HCT116 (cell line): Measurements from ENCODE around the gene AUTS2. TPM values are rescaled to one million over a fixed set of nuclear protein-coding genes. Genes with fewer than 3 reads are reported as not detected.

Experiments
- ATAC-seq: fragments of 200-7000 bp; cut with Tn5 transposase; 2 replicates; pipeline ENCODE4 v1.9.1; 2020; ENCODE audit warnings: mild to moderate bottlenecking, moderate library complexity
- BruUV-seq: library from RNA; stranded (reverse); fragments of 400-500 nt; replicated peaks from 2 replicates; lab custom pipeline; 2021; lab: Mats Ljungman, UMichigan
- CTCF ChIA-PET: fragments of 300-600 bp; sonication (Branson Sonifier 250); formaldehyde crosslinking; loops from one replicate; lab custom pipeline; 2021; ENCODE audit warnings: antibody characterized with exemption; lab: Charles Lee
- POLR2A ChIA-PET: fragments of 300-600, 350-600 bp; sonication (Branson Sonifier 250); formaldehyde crosslinking; loops from one replicate; lab custom pipeline; 2021; ENCODE audit warnings: antibody characterized with exemption; lab: Charles Lee
- RAD21 ChIA-PET, 2 experiments: fragments of 300-600 bp; sonication (Branson Sonifier 250); formaldehyde crosslinking; loops; one replicate each; lab custom pipeline; 2023; ENCODE audit warnings: low total read pairs in 2 of 2; ENCODE audit not compliant: uncharacterized antibody in 2 of 2, unreplicated experiment in 2 of 2, low non-redundant PET in 1 of 2; lab: Charles Lee
- DNase-seq: peaks from one replicate; pipeline ENCODE4 v3.0.0-alpha.2; 2010; ENCODE audit warnings: low read depth, low spot score
- H2AFZ ChIP-seq: fragments of 200-600 bp; shearing (Covaris generic), sonication (generic); 2 replicates; pipeline ENCODE4 v1.6.1; 2017; ENCODE audit warnings: low read depth, mixed run types, mixed read lengths, antibody characterized with exemption, low read length; ENCODE audit not compliant: poor library complexity, severe bottlenecking
- H3K27ac ChIP-seq: 2 replicates; pipeline ENCODE4 v1.5.1; 2012; ENCODE audit warnings: low read depth, low read length
- H3K27me3 ChIP-seq: fragments of 200-600 bp; sonication (generic); 2 replicates; pipeline ENCODE4 v1.6.1; 2016; ENCODE audit warnings: mixed run types, low read length, mixed read lengths; ENCODE audit not compliant: insufficient read depth
- H3K36me3 ChIP-seq, 2 experiments: fragments of 200-500 bp in 1 of 2; fragments of 200-600 bp in 1 of 2; sonication (Bioruptor generic) in 1 of 2; sonication (generic) in 1 of 2; 2 replicates each; pipeline versions ENCODE4 v1.5.1 to v1.6.1; 2014 to 2016; ENCODE audit warnings: low read length in 2 of 2, inconsistent platforms in 1 of 2, mixed read lengths in 1 of 2, mixed run types in 1 of 2; ENCODE audit not compliant: insufficient read depth in 2 of 2, control insufficient read depth in 1 of 2
- H3K4me1 ChIP-seq, 2 experiments: fragments of 200-600 bp in 1 of 2; sonication (generic) in 1 of 2; 2 replicates each; pipeline versions ENCODE4 v1.5.1 to v1.6.1; 2012 to 2017; ENCODE audit warnings: low read length in 2 of 2, inconsistent platforms in 1 of 2, mild to moderate bottlenecking in 1 of 2, mixed read lengths in 1 of 2, mixed run types in 1 of 2, moderate library complexity in 1 of 2; ENCODE audit not compliant: insufficient read depth in 2 of 2, control insufficient read depth in 1 of 2
- H3K4me2 ChIP-seq: fragments of 200-600 bp; sonication (generic); 2 replicates; pipeline ENCODE4 v1.6.1; 2017; ENCODE audit warnings: mixed run types, low read length, mixed read lengths
- H3K4me3 ChIP-seq, 2 experiments: fragments of 200-600 bp in 1 of 2; sonication (generic) in 1 of 2; replicated peaks in 1 of 2; 2 replicates each; pipeline ENCODE4 v1.5.1; 2011 to 2016; ENCODE audit warnings: low read length in 2 of 2, control low read depth in 1 of 2, low read depth in 1 of 2, mild to moderate bottlenecking in 1 of 2, mixed read lengths in 1 of 2, mixed run types in 1 of 2
- H3K79me2 ChIP-seq: fragments of 200-600 bp; sonication (generic); 2 replicates; pipeline ENCODE4 v1.6.1; 2017; ENCODE audit warnings: mild to moderate bottlenecking, mixed run types, low read length, moderate library complexity, mixed read lengths; ENCODE audit not compliant: insufficient read depth
- H3K9ac ChIP-seq: fragments of 200-600 bp; sonication (generic); 2 replicates; pipeline ENCODE4 v1.6.1; 2016; ENCODE audit warnings: low read length, mixed read lengths
- H3K9me2 ChIP-seq: fragments of 200-600 bp; sonication (generic), shearing (Covaris generic); 2 replicates; pipeline ENCODE4 v1.6.1; 2017; ENCODE audit warnings: mixed run types, mild to moderate bottlenecking, moderate library complexity; ENCODE audit not compliant: insufficient read depth
- H3K9me3 ChIP-seq, 2 experiments: fragments of 200-500 bp in 1 of 2; fragments of 200-600 bp in 1 of 2; sonication (Bioruptor generic) in 1 of 2; sonication (generic) in 1 of 2; 2 replicates each; pipeline ENCODE4 v1.6.1; 2014 to 2017; ENCODE audit warnings: low read length in 2 of 2, mixed read lengths in 2 of 2, inconsistent platforms in 1 of 2, low read depth in 1 of 2, mild to moderate bottlenecking in 1 of 2, mixed run types in 1 of 2, moderate library complexity in 1 of 2; ENCODE audit not compliant: control insufficient read depth in 1 of 2, insufficient read depth in 1 of 2
- H4K20me1 ChIP-seq: fragments of 200-600 bp; sonication (generic), shearing (Covaris generic); 2 replicates; pipeline ENCODE4 v1.6.1; 2017; ENCODE audit warnings: mixed run types, mild to moderate bottlenecking, moderate library complexity; ENCODE audit not compliant: insufficient read depth
- CBX3 ChIP-seq: IDR thresholded peaks from 2 replicates; pipeline ENCODE4 v1.6.1; 2012; ENCODE audit warnings: low read depth
- CEBPB ChIP-seq: IDR thresholded peaks from 2 replicates; pipeline ENCODE4 v1.6.1; 2012; ENCODE audit warnings: low read depth
- CTCF ChIP-seq, 3 experiments: fragments of 200-600 bp in 1 of 3; sonication (generic) in 1 of 3; IDR thresholded peaks in 2 of 3; conservative IDR thresholded peaks in 1 of 3; 2 replicates each; pipeline ENCODE4 v1.5.1; 2012 to 2017; ENCODE audit warnings: low read depth in 2 of 3, low read length in 2 of 3, antibody characterized with exemption in 1 of 3, borderline replicate concordance in 1 of 3, control low read depth in 1 of 3, mild to moderate bottlenecking in 1 of 3, mixed read lengths in 1 of 3, mixed run types in 1 of 3, moderate library complexity in 1 of 3; ENCODE audit not compliant: insufficient read depth in 1 of 3
- EGR1 ChIP-seq: IDR thresholded peaks from 2 replicates; pipeline ENCODE4 v1.6.1; 2012; ENCODE audit warnings: low read depth
- EZH2 ChIP-seq: fragments of 200-600 bp; sonication (generic); IDR thresholded peaks from 2 replicates; pipeline ENCODE4 v1.6.1; 2017; ENCODE audit warnings: antibody characterized with exemption, mixed run types
- EZH2phosphoT487 ChIP-seq: fragments of 200-600 bp; IDR thresholded peaks from 2 replicates; pipeline ENCODE4 v1.6.1; 2018; ENCODE audit warnings: antibody characterized with exemption, borderline replicate concordance
- FOSL1 ChIP-seq: IDR thresholded peaks from 2 replicates; pipeline ENCODE4 v1.6.1; 2012; ENCODE audit warnings: low read depth
- JUND ChIP-seq: IDR thresholded peaks from 2 replicates; pipeline ENCODE4 v1.6.1; 2012
- MAX ChIP-seq: IDR thresholded peaks from 2 replicates; pipeline ENCODE4 v1.6.1; 2012
- POLR2A ChIP-seq: IDR thresholded peaks from 2 replicates; pipeline ENCODE4 v1.7.0; 2011; ENCODE audit warnings: borderline replicate concordance; ENCODE audit not compliant: insufficient read depth, insufficient read length; ENCODE audit errors: extremely low read depth
- POLR2AphosphoS5 ChIP-seq: IDR thresholded peaks from 2 replicates; pipeline ENCODE4 v1.6.1; 2011; ENCODE audit warnings: mild to moderate bottlenecking, low read depth, low read length, moderate library complexity
- RAD21 ChIP-seq: IDR thresholded peaks from 2 replicates; pipeline ENCODE4 v1.6.1; 2012; ENCODE audit warnings: low read depth, mild to moderate bottlenecking
- SIN3A ChIP-seq: IDR thresholded peaks from 2 replicates; pipeline ENCODE4 v1.6.1; 2012; ENCODE audit warnings: low read depth
- SP1 ChIP-seq: IDR thresholded peaks from 2 replicates; pipeline ENCODE4 v1.6.1; 2012; ENCODE audit warnings: low read depth
- SRF ChIP-seq: IDR thresholded peaks from 2 replicates; pipeline ENCODE4 v1.6.1; 2012; ENCODE audit warnings: low read depth
- TCF7L2 ChIP-seq: IDR thresholded peaks from 2 replicates; pipeline ENCODE4 v1.7.0; 2011; ENCODE audit warnings: borderline replicate concordance, inconsistent platforms; ENCODE audit not compliant: insufficient read depth, insufficient read length; ENCODE audit errors: extremely low read depth
- ZBTB33 ChIP-seq: IDR thresholded peaks from 2 replicates; pipeline ENCODE4 v1.6.1; 2011; ENCODE audit warnings: mild to moderate bottlenecking, low read length, moderate library complexity; ENCODE audit not compliant: insufficient replicate concordance; ENCODE audit errors: extremely low read depth
- intact Hi-C: fragments of 100-400 bp; cut with micrococcal nuclease; formaldehyde crosslinking; loops from 2 replicates; pipeline ENCODE4 v1.10.0; 2022
- total RNA-seq: library from RNA; stranded (reverse); gene quantifications from one replicate; pipeline ENCODE4 v1.2.1, GENCODE V29; 2021; ENCODE audit not compliant: unreplicated experiment

AUTS2 gene
- total RNA-seq, 1 experiment from 2014 or later: 0.93 TPM

- RAD21 ChIA-PET: no interaction called here
- H3K9me3 ChIP-seq: peaks cover 5% of the 10 kb centered on the region in 2 experiments; a peak in 2 of 4 replicates
Measured at GRCh38 chr7:69920797-69921196, 322.5 kb downstream of the AUTS2 start.

More at GRCh38 chr7:69920797-69921196, 322.5 kb downstream of the AUTS2 start:
- Histone ChIP-seq H3K9me2 (no peaks in the 10 kb centered on the region), H4K20me1 (no peaks in the 10 kb centered on the region), H3K36me3 (no peaks in the 10 kb centered on the region), H3K4me1 (no peaks in the 10 kb centered on the region), H3K4me2 (no peak overlapping the region), H2AFZ (no peak overlapping the region), H3K79me2 (no peaks in the 10 kb centered on the region), H3K4me3 (no peak overlapping the region), H3K27me3 (no peaks in the 10 kb centered on the region), H3K9ac (no peak overlapping the region), H3K27ac (no peak overlapping the region)
- no peak for DNase-seq
- intact Hi-C loops: no loop called here
- CTCF ChIA-PET: no interaction called here
- TF ChIP-seq FOSL1 (no peak), TCF7L2 (no peak), EZH2phosphoT487 (no peak), CTCF (IDR thresholded peaks at IDR 0.05 in 2 of 3, conservative IDR thresholded peaks at IDR 0.05 in 1 of 3; ENCODE audit: borderline replicate concordance in 1 of 3, insufficient read depth in 1 of 3, low read depth in 2 of 3, low read length in 2 of 3) (no peak), RAD21 (no peak), POLR2AphosphoS5 (no peak), POLR2A (no peak), SRF (no peak), EGR1 (no peak), ZBTB33 (no peak), MAX (no peak), SP1 (no peak), EZH2 (no peak), CBX3 (no peak), JUND (no peak), CEBPB (no peak), SIN3A (no peak)
- POLR2A ChIA-PET: no interaction called here
- ATAC-seq: no peak
- BruUV-seq: no TSS peak
